Activated CD4-positive, alpha-beta T cell treated with anti-CD3 and anti-CD28 coated beads, Interleukin-2, amount 50 U/mL, for 16 hours (primary cell): Measurements from ENCODE around the gene INTS13.
"Not testable (repeated sequence)": the region's sequence is repeated elsewhere in the genome, so short reads cannot be mapped to it uniquely, and the experiment has no call there.

Experiments used
- DNase-seq: peaks from one replicate; pipeline ENCODE4 v3.0.0-alpha.2; 2020

The INTS13 gene

GRCh38 chr12:26868447-26869103 is 69.2 kb downstream of the INTS13 start:
- no peak for DNase-seq

- DNase-seq, result peak; percentile 76
These were observed 70.7 kb downstream of the INTS13 start for GRCh38 chr12:26867080-26867479.

- DNase-seq, result no peak
These were observed 74.3 kb downstream of the INTS13 start for GRCh38 chr12:26863515-26863914.

GRCh38 chr12:26862787-26863186 is 75.0 kb downstream of the INTS13 start:
- DNase-seq, result not testable (repeated sequence)

GRCh38 chr12:26861690-26862089 is 76.1 kb downstream of the INTS13 start:
- DNase-seq, result no peak

GRCh38 chr12:26857465-26858176 is 80.2 kb downstream of the INTS13 start:
- no peak for DNase-seq

GRCh38 chr12:26855337-26855736 is 82.4 kb downstream of the INTS13 start:
- DNase-seq, result no peak
